GM23338 (cell line): Measurements from ENCODE around the gene ZNF836. TPM values are rescaled to one million over a fixed set of nuclear protein-coding genes. Genes with fewer than 3 reads are reported as not detected.

Experiments used
- ATAC-seq: fragments of 200-7000 bp; cut with Tn5 transposase; 3 replicates; pipeline ENCODE4 v1.9.1; 2020
- DNase-seq: peaks from one replicate; pipeline ENCODE4 v3.0.0-alpha.2; 2015; ENCODE audit warnings: low spot score
- H2AFZ ChIP-seq: fragments of 200-600 bp; sonication (generic); 2 replicates; pipeline ENCODE4 v1.8.0; 2016; ENCODE audit warnings: antibody characterized with exemption, mild to moderate bottlenecking, moderate library complexity
- H3F3A ChIP-seq: fragments of 200-600 bp; sonication (generic); replicated peaks from 2 replicates; pipeline ENCODE4 v1.8.0; 2017; ENCODE audit warnings: antibody characterized with exemption, mixed run types, low read depth
- H3K27ac ChIP-seq: fragments of 200-600 bp; sonication (generic); 2 replicates; pipeline ENCODE4 v1.6.1; 2016; ENCODE audit warnings: low read depth
- H3K27me3 ChIP-seq: fragments of 200-600 bp; sonication (generic); 2 replicates; pipeline ENCODE4 v1.8.0; 2016; ENCODE audit warnings: mild to moderate bottlenecking, mixed run types, moderate library complexity; ENCODE audit not compliant: insufficient read depth
- H3K36me3 ChIP-seq: fragments of 200-600 bp; sonication (generic); 2 replicates; pipeline ENCODE4 v1.8.0; 2016; ENCODE audit warnings: mild to moderate bottlenecking; ENCODE audit not compliant: insufficient read depth
- H3K4me1 ChIP-seq: fragments of 200-600 bp; sonication (generic); 2 replicates; pipeline ENCODE4 v1.8.0; 2016; ENCODE audit warnings: mild to moderate bottlenecking, moderate library complexity; ENCODE audit not compliant: insufficient read depth
- H3K4me2 ChIP-seq: fragments of 200-600 bp; sonication (generic); 2 replicates; pipeline ENCODE4 v1.7.1; 2017; ENCODE audit warnings: mixed run types
- H3K4me3 ChIP-seq: fragments of 200-600 bp; sonication (generic); 2 replicates; pipeline ENCODE4 v1.6.1; 2016; ENCODE audit warnings: mixed run types
- H3K79me2 ChIP-seq: fragments of 200-600 bp; sonication (generic); replicated peaks from 2 replicates; pipeline ENCODE4 v1.8.0; 2017; ENCODE audit warnings: mild to moderate bottlenecking; ENCODE audit not compliant: insufficient read depth
- H3K9me2 ChIP-seq: fragments of 200-600 bp; sonication (generic); 2 replicates; pipeline ENCODE4 v1.8.0; 2017; ENCODE audit not compliant: insufficient read depth
- H4K20me1 ChIP-seq: fragments of 200-600 bp; sonication (generic); replicated peaks from 2 replicates; pipeline ENCODE4 v1.8.0; 2017; ENCODE audit warnings: mild to moderate bottlenecking; ENCODE audit not compliant: insufficient read depth
- H3K27ac Mint-ChIP-seq: 2 replicates; pipeline ENCODE4 v1.8.0; 2020; ENCODE audit warnings: inconsistent platforms, mild to moderate bottlenecking, moderate library complexity, mixed read lengths
- H3K27me3 Mint-ChIP-seq: 3 replicates; pipeline ENCODE4 v1.8.0; 2022; ENCODE audit warnings: low read depth, mild to moderate bottlenecking, moderate library complexity, mixed read lengths, inconsistent platforms; ENCODE audit not compliant: insufficient read depth, poor library complexity
- H3K36me3 Mint-ChIP-seq: 3 replicates; pipeline ENCODE4 v1.8.0; 2021; ENCODE audit warnings: low read depth, mild to moderate bottlenecking, inconsistent platforms, moderate library complexity, mixed read lengths
- H3K4me1 Mint-ChIP-seq: 3 replicates; pipeline ENCODE4 v1.8.0; 2020; ENCODE audit warnings: mild to moderate bottlenecking, inconsistent platforms, mixed read lengths
- H3K4me3 Mint-ChIP-seq: 3 replicates; pipeline ENCODE4 v1.8.0; 2021; ENCODE audit warnings: moderate library complexity, mild to moderate bottlenecking, inconsistent platforms, mixed read lengths
- H3K9me3 Mint-ChIP-seq: 3 replicates; pipeline ENCODE4 v1.8.0; 2020; ENCODE audit warnings: moderate library complexity, mild to moderate bottlenecking, inconsistent platforms, mixed read lengths
- CREB1 ChIP-seq: fragments of 250-450 bp; sonication (Bioruptor Pico); IDR thresholded peaks from 2 replicates; pipeline ENCODE4 v1.5.0; 2020; ENCODE audit warnings: low read depth, mild to moderate bottlenecking, moderate library complexity
- EZH2 ChIP-seq: fragments of 200-600 bp; sonication (generic); IDR thresholded peaks from one replicate; pipeline ENCODE4 v1.8.0; 2017; ENCODE audit warnings: antibody characterized with exemption, mild to moderate bottlenecking, low read depth; ENCODE audit not compliant: unreplicated experiment
- JUNB ChIP-seq: IDR thresholded peaks from one replicate; pipeline ENCODE4 v1.6.1; 2016; ENCODE audit warnings: antibody characterized with exemption; ENCODE audit not compliant: unreplicated experiment
- POLR2AphosphoS5 ChIP-seq: IDR thresholded peaks from 2 replicates; pipeline ENCODE4 v1.6.1; 2016; ENCODE audit warnings: antibody characterized with exemption, low read depth
- ZNF114 ChIP-seq: fragments of 250-450 bp; sonication (Bioruptor Pico); IDR thresholded peaks from 2 replicates; pipeline ENCODE4 v1.5.0; 2020; ENCODE audit warnings: mild to moderate bottlenecking, moderate library complexity
- ZNF331 ChIP-seq: fragments of 250-450 bp; sonication (Bioruptor Pico); IDR thresholded peaks from 2 replicates; pipeline ENCODE4 v1.5.0; 2020; ENCODE audit warnings: low read depth, mild to moderate bottlenecking, moderate library complexity
- polyA plus RNA-seq: library from polyadenylated mRNA; unstranded; fragments of >200 nt; fragmentation: Nextera tagmentation; extraction: Ambion mirVana; gene quantifications from 2 replicates; pipeline ENCODE4 v1.2.1, GENCODE V29; 2016
- total RNA-seq: library from RNA; depleted of rRNA; stranded (reverse); fragments of >200 nt; shearing (Covaris generic); gene quantifications from 2 replicates; pipeline ENCODE4 v1.2.3, GENCODE V29; 2014
- TF ChIP-seq, protein P1 (sequence below): fragments of 250-450 bp; sonication (Bioruptor Pico); IDR thresholded peaks from 2 replicates; pipeline ENCODE4 v1.5.0; 2020; ENCODE audit warnings: mild to moderate bottlenecking, moderate library complexity
- TF ChIP-seq, protein P2 (sequence below): IDR thresholded peaks from 2 replicates; pipeline ENCODE4 v1.6.1; 2016; ENCODE audit warnings: antibody characterized with exemption

ZNF836 gene
- total and polyA plus RNA-seq, 2 experiments from 2014 or later = 11.8 to 18.6 TPM

DNA sequence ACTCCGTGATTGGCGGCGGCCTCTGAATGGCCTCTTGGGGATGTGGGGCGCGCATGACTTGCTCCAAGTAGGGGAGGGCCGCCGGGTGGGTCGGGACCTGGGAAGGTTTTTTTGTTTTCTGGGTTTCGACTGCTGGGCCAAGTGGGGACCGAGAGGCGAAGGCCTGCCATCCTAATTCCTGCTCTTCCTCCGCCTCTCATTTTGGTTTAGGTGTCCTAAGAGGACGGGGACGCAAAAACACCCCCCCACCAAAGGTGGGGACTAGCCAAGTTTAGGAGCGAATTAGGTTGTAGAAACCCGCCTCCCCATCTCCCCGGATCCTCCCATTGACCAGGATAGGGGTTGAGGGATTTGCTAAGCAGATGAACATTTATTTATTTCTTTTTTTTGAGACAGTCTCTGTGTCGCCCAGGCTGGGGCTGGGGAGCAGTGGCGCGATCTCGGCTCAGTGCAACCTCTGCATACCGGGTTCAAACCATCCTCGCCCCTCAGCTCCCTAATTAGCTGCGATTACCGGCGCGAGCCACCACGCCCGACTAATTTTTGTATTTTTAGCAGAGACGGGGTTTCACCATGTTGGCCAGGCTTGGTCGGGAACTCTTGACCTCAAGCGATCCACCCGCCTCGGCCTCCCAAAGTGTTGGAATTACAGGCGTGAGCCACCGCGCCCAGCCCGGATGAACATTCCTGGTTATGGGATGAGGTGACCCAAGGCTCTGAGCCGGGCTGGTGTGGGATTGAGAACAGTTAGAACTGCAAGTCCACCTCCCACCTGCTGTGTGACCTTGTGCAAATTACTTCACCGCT is 19.3 kb upstream of the ZNF836 start:
- Mint-ChIP-seq H3K36me3 (peaks cover 37% of the 10 kb centered on the region), H3K27me3 (peaks cover 10% of the 10 kb centered on the region)
- peak overlapping the region; percentile 63 for H3K4me3 ChIP-seq

More for the DNA sequence above, 19.3 kb upstream of the ZNF836 start:
- DNase-seq (peak; percentile 58), ATAC-seq (no peak)
- Mint-ChIP-seq H3K4me1 (peaks cover 35% of the 10 kb centered on the region), H3K9me3 (no peaks in the 10 kb centered on the region; the same call in 1 of the 3 replicates), H3K4me3 (peak overlapping the region; percentile 99), H3K27ac (peak overlapping the region; percentile 100)
- Histone ChIP-seq H3K79me2 (peaks cover 54% of the 10 kb centered on the region), H2AFZ (0 out of 2 replicates have a peak overlapping the region, but pooled peaks have one; percentile 54), H3K9me2 (no peaks in the 10 kb centered on the region), H3K4me2 (peak overlapping the region; percentile 97), H3F3A (no peaks in the 10 kb centered on the region; the same call in 1 of the 2 replicates), H4K20me1 (peaks cover 12% of the 10 kb centered on the region), H3K27me3 (no peaks in the 10 kb centered on the region), H3K4me1 (peaks cover 18% of the 10 kb centered on the region), H3K27ac (peak overlapping the region; percentile 74), H3K36me3 (peaks cover 8% of the 10 kb centered on the region; the same call in 1 of the 2 replicates)
- 0 out of 2 replicates have a peak, but pooled peaks have one; percentile 15 for TF ChIP-seq POLR2AphosphoS5
- TF ChIP-seq, protein P1, sequence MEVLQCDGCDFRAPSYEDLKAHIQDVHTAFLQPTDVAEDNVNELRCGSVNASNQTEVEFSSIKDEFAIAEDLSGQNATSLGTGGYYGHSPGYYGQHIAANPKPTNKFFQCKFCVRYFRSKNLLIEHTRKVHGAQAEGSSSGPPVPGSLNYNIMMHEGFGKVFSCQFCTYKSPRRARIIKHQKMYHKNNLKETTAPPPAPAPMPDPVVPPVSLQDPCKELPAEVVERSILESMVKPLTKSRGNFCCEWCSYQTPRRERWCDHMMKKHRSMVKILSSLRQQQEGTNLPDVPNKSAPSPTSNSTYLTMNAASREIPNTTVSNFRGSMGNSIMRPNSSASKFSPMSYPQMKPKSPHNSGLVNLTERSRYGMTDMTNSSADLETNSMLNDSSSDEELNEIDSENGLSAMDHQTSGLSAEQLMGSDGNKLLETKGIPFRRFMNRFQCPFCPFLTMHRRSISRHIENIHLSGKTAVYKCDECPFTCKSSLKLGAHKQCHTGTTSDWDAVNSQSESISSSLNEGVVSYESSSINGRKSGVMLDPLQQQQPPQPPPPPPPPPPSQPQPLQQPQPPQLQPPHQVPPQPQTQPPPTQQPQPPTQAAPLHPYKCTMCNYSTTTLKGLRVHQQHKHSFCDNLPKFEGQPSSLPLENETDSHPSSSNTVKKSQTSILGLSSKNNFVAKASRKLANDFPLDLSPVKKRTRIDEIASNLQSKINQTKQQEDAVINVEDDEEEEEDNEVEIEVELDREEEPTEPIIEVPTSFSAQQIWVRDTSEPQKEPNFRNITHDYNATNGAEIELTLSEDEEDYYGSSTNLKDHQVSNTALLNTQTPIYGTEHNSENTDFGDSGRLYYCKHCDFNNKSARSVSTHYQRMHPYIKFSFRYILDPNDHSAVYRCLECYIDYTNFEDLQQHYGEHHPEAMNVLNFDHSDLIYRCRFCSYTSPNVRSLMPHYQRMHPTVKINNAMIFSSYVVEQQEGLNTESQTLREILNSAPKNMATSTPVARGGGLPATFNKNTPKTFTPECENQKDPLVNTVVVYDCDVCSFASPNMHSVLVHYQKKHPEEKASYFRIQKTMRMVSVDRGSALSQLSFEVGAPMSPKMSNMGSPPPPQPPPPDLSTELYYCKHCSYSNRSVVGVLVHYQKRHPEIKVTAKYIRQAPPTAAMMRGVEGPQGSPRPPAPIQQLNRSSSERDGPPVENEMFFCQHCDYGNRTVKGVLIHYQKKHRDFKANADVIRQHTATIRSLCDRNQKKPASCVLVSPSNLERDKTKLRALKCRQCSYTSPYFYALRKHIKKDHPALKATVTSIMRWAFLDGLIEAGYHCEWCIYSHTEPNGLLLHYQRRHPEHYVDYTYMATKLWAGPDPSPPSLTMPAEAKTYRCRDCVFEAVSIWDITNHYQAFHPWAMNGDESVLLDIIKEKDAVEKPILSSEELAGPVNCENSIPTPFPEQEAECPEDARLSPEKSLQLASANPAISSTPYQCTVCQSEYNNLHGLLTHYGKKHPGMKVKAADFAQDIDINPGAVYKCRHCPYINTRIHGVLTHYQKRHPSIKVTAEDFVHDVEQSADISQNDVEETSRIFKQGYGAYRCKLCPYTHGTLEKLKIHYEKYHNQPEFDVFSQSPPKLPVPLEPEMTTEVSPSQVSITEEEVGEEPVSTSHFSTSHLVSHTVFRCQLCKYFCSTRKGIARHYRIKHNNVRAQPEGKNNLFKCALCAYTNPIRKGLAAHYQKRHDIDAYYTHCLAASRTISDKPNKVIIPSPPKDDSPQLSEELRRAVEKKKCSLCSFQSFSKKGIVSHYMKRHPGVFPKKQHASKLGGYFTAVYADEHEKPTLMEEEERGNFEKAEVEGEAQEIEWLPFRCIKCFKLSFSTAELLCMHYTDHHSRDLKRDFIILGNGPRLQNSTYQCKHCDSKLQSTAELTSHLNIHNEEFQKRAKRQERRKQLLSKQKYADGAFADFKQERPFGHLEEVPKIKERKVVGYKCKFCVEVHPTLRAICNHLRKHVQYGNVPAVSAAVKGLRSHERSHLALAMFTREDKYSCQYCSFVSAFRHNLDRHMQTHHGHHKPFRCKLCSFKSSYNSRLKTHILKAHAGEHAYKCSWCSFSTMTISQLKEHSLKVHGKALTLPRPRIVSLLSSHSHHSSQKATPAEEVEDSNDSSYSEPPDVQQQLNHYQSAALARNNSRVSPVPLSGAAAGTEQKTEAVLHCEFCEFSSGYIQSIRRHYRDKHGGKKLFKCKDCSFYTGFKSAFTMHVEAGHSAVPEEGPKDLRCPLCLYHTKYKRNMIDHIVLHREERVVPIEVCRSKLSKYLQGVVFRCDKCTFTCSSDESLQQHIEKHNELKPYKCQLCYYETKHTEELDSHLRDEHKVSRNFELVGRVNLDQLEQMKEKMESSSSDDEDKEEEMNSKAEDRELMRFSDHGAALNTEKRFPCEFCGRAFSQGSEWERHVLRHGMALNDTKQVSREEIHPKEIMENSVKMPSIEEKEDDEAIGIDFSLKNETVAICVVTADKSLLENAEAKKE (CRISPR knock-in tag) = no peak
- no peak for TF ChIP-seq CREB1 (CRISPR knock-in tag)
- no peak for TF ChIP-seq EZH2
- TF ChIP-seq, protein P2, sequence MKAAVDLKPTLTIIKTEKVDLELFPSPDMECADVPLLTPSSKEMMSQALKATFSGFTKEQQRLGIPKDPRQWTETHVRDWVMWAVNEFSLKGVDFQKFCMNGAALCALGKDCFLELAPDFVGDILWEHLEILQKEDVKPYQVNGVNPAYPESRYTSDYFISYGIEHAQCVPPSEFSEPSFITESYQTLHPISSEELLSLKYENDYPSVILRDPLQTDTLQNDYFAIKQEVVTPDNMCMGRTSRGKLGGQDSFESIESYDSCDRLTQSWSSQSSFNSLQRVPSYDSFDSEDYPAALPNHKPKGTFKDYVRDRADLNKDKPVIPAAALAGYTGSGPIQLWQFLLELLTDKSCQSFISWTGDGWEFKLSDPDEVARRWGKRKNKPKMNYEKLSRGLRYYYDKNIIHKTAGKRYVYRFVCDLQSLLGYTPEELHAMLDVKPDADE = no peak
- TF ChIP-seq ZNF114 (CRISPR knock-in tag) = no peak
- no peak for TF ChIP-seq ZNF331 (CRISPR knock-in tag)
- TF ChIP-seq JUNB = no peak
